ENCODE results near the gene RMRP. TPM values are rescaled to one million over a fixed set of nuclear protein-coding genes. Genes with fewer than 3 reads are reported as not detected.

Gene RMRP
- total and polyA plus RNA-seq, 9 of the 15 experiments (the other 6 are each of a cell fraction or from before 2014, with no cell fraction given) = 75.7 to 89,974 (median 13,378) TPM; not detected in 3

DNA sequence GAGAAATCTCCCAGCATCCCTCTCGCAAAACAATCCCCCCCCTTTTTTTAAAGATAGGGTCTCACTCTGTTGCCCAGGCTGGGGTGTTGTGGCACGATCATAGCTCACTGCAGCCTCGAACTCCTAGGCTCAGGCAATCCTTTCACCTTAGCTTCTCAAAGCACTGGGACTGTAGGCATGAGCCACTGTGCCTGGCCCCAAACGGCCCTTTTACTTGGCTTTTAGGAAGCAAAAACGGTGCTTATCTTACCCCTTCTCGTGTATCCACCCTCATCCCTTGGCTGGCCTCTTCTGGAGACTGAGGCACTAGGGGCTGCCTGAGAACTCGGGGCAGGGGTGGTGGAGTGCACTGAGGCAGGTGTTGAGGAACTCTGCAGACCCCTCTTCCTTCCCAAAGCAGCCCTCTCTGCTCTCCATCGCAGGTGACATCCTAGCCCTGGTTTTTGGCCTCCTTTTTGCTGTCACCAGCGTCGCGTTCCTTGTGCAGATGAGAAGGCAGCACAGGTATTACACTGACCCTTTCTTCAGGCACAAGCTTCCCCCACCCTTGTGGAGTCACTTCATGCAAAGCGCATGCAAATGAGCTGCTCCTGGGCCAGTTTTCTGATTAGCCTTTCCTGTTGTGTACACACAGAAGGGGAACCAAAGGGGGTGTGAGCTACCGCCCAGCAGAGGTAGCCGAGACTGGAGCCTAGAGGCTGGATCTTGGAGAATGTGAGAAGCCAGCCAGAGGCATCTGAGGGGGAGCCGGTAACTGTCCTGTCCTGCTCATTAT, 22.7 kb upstream of the RMRP start (continued):
- TF ChIP-seq, protein P1, sequence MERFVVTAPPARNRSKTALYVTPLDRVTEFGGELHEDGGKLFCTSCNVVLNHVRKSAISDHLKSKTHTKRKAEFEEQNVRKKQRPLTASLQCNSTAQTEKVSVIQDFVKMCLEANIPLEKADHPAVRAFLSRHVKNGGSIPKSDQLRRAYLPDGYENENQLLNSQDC (CRISPR knock-in tag; IDR thresholded peaks at IDR 0.05) = no peak
- TF ChIP-seq CEBPG (CRISPR knock-in tag; IDR thresholded peaks at IDR 0.05) = no peak
- no peak for TF ChIP-seq CEBPG (tag; conservative IDR thresholded peaks at IDR 0.05 in 1 of 2, IDR thresholded peaks at IDR 0.05 in 1 of 2)
- no peak for TF ChIP-seq CBX5 (IDR thresholded peaks at IDR 0.05; ENCODE audit: borderline replicate concordance, low read depth)
- TF ChIP-seq, protein P2, sequence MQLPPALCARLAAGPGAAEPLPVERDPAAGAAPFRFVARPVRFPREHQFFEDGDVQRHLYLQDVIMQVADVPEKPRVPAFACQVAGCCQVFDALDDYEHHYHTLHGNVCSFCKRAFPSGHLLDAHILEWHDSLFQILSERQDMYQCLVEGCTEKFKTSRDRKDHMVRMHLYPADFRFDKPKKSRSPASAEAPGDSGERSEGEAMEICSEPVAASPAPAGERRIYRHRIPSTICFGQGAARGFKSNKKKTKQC (CRISPR knock-in tag; IDR thresholded peaks at IDR 0.05) = no peak

DNA sequence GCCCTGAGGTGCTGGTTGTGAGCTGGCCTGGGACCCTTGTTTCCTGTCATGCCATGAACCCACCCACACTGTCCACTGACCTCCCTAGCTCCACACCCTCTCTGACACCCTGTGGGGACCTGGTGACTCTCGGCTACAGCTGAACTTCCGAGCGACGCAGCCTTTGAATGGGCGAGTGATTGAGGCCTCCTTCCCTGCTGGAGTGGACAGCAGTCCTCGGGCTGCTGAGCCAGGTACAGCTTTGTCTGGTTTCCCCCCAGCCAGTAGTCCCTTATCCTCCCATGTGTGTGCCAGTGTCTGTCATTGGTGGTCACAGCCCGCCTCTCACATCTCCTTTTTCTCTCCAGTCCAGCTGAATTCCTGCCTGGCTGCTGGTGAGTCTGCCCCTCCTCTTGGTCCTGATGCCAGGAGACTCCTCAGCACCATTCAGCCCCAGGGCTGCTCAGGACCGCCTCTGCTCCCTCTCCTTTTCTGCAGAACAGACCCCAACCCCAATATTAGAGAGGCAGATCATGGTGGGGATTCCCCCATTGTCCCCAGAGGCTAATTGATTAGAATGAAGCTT, 22.0 kb upstream of the RMRP start:
- Histone ChIP-seq H3K4me2 (ENCODE audit: insufficient read depth, low read length) (no peak overlapping the region), H3K27me3 (ENCODE audit: control insufficient read depth in 2 of 2, insufficient read depth in 2 of 2, low read length in 2 of 2) (no peaks in the 10 kb centered on the region), H3K9me1 (ENCODE audit: control insufficient read depth, insufficient read depth, low read length) (no peaks in the 10 kb centered on the region), H3K9ac (ENCODE audit: insufficient read depth in 1 of 2, low read depth in 2 of 2, low read length in 2 of 2) (no peak overlapping the region), H3K79me2 (ENCODE audit: control insufficient read depth, insufficient read depth, low read length) (no peaks in the 10 kb centered on the region), H3K9me3 (replicated peaks; ENCODE audit: control insufficient read depth, insufficient read depth, low read depth, low read length) (no peaks in the 10 kb centered on the region), H4K20me1 (replicated peaks; ENCODE audit: control insufficient read depth, insufficient read depth, low read length) (no peaks in the 10 kb centered on the region), H3K4me1 (replicated peaks in 1 of 2; ENCODE audit: control insufficient read depth in 2 of 2, insufficient read depth in 2 of 2, low read length in 2 of 2) (peaks cover 4 to 9% of the 10 kb centered on the region in 2 experiments; a peak in 4 of 5 replicates), H2AFZ (ENCODE audit: low read depth, low read length) (no peak overlapping the region), H3K27ac (ENCODE audit: extremely low read depth, low read depth, low read length) (no peak overlapping the region), H3K4me3 (no peak overlapping the region), H3K36me3 (ENCODE audit: control insufficient read depth, insufficient read depth, low read length) (peaks cover 7% of the 10 kb centered on the region; the same call in 2 of the 3 replicates)
- no TSS peak for BruUV-seq (replicated peaks)
- DNase-seq (ENCODE audit: extremely low read depth in 1 of 4, low spot score in 3 of 4) = no peak
- POLR2A ChIA-PET = interaction anchor here (0.7 to 1.9 kb wide), 5 partner anchors 10 to 52 kb away, joined by 3 to 6 read pairs (median 3); partner anchors contain the start of genes ARHGEF39, CCDC107, CREB3 and RMRP
- no peak for TF ChIP-seq DIDO1 (tag; IDR thresholded peaks at IDR 0.05; ENCODE audit: low read depth)
- TF ChIP-seq, protein P3, sequence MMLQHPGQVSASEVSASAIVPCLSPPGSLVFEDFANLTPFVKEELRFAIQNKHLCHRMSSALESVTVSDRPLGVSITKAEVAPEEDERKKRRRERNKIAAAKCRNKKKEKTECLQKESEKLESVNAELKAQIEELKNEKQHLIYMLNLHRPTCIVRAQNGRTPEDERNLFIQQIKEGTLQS (IDR thresholded peaks at IDR 0.05) = no peak
- TF ChIP-seq, protein P3 (CRISPR knock-in tag; conservative IDR thresholded peaks at IDR 0.05) = no peak
- TF ChIP-seq, protein P4, sequence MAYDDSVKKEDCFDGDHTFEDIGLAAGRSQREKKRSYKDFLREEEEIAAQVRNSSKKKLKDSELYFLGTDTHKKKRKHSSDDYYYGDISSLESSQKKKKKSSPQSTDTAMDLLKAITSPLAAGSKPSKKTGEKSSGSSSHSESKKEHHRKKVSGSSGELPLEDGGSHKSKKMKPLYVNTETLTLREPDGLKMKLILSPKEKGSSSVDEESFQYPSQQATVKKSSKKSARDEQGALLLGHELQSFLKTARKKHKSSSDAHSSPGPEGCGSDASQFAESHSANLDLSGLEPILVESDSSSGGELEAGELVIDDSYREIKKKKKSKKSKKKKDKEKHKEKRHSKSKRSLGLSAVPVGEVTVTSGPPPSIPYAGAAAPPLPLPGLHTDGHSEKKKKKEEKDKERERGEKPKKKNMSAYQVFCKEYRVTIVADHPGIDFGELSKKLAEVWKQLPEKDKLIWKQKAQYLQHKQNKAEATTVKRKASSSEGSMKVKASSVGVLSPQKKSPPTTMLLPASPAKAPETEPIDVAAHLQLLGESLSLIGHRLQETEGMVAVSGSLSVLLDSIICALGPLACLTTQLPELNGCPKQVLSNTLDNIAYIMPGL (CRISPR knock-in tag; IDR thresholded peaks at IDR 0.05) = no peak
- no peak for TF ChIP-seq ZBTB1 (CRISPR knock-in tag; IDR thresholded peaks at IDR 0.05; ENCODE audit: borderline replicate concordance, low read depth)
- TF ChIP-seq E2F3 (CRISPR knock-in tag; IDR thresholded peaks at IDR 0.05) = no peak
- no peak for TF ChIP-seq POLR2AphosphoS2 (IDR thresholded peaks at IDR 0.05; ENCODE audit: low read length)
- TF ChIP-seq RAD51 (IDR thresholded peaks at IDR 0.05; ENCODE audit: borderline replicate concordance, low read depth) = no peak
- no peak for TF ChIP-seq MTA3 (IDR thresholded peaks at IDR 0.05; ENCODE audit: borderline replicate concordance)
- CTCF ChIA-PET (ENCODE audit: low intra/inter-chr PET ratio) = no interaction called here
- WGBS (ENCODE audit: insufficient coverage, low coverage, missing lambda C conversion rate) = 61% methylated on average over 7 of the region's 8 CpGs
- ATAC-seq = no peak
- intact Hi-C loops (cut with micrococcal nuclease) = no loop called here
- FAIRE-seq = no peak
- in situ Hi-C loops (cut with MboI) = no loop called here
